AG04449 (cell line): ENCODE results near the gene PSMG4.

Experiments
- CTCF ChIA-PET: fragments of 350-600 bp; formaldehyde crosslinking; extraction: SDS; loops from one replicate; lab custom pipeline; 2021; ENCODE audit warnings: antibody characterized with exemption; lab: Yijun Ruan, JAX
- POLR2A ChIA-PET: fragments of 400-600, 350-600 bp; formaldehyde crosslinking; extraction: SDS; loops from one replicate; lab custom pipeline; 2020; ENCODE audit warnings: antibody characterized with exemption, inconsistent platforms; lab: Yijun Ruan, JAX
- DNase-seq: peaks from one replicate; pipeline ENCODE4 v3.0.0-alpha.2; 2010; ENCODE audit warnings: low read depth, low spot score
- H3K4me3 ChIP-seq: 2 replicates; pipeline ENCODE4 v1.5.1; 2011; ENCODE audit warnings: low read depth, mild to moderate bottlenecking, control low read depth, low read length
- CTCF ChIP-seq: IDR thresholded peaks from one replicate; pipeline ENCODE4 v1.5.1; 2011; ENCODE audit warnings: mild to moderate bottlenecking, moderate library complexity, low read length, control low read depth, inconsistent platforms; ENCODE audit not compliant: insufficient read depth; ENCODE audit errors: missing control alignments

Gene PSMG4

GRCh38 chr6:3285049-3285639 is 26.4 kb downstream of the PSMG4 start:
- CTCF ChIA-PET, result interaction anchor here (1.0 to 11.7 kb wide), 2 partner anchors 126 to 444 kb away, joined by 3 to 263 read pairs; no protein-coding TSS in a partner anchor
- no peak overlapping the region for H3K4me3 ChIP-seq
- POLR2A ChIA-PET, result no interaction called here
- TF ChIP-seq CTCF, result no peak
- no peak for DNase-seq

- ChIA-PET CTCF (interaction anchor here (0.9 to 11.7 kb wide), 5 partner anchors 123 to 693 kb away, joined by 3 to 263 read pairs (median 3); no protein-coding TSS in a partner anchor), POLR2A (no interaction called here)
- no peak for TF ChIP-seq CTCF
- no peak overlapping the region for H3K4me3 ChIP-seq
- DNase-seq, result no peak
These were observed 27.0 kb downstream of the PSMG4 start for GRCh38 chr6:3285732-3286131.

GRCh38 chr6:3286641-3287171 is 28.0 kb downstream of the PSMG4 start:
- TF ChIP-seq CTCF, result no peak
- no peak for DNase-seq
- CTCF ChIA-PET, result interaction anchor here (0.9 to 1.3 kb wide), 3 partner anchors 122 to 692 kb away, joined by 3 to 5 read pairs (median 3); no protein-coding TSS in a partner anchor
- POLR2A ChIA-PET, result no interaction called here
- no peak overlapping the region for H3K4me3 ChIP-seq

GRCh38 chr6:3287308-3287707 is 28.6 kb downstream of the PSMG4 start:
- no peak overlapping the region for H3K4me3 ChIP-seq
- DNase-seq, result no peak
- TF ChIP-seq CTCF, result no peak
- POLR2A ChIA-PET, result no interaction called here
- CTCF ChIA-PET, result no interaction called here

- no peak for DNase-seq
- no peak overlapping the region for H3K4me3 ChIP-seq
- POLR2A ChIA-PET, result no interaction called here
- no peak for TF ChIP-seq CTCF
- CTCF ChIA-PET, result interaction anchor here (1.0 kb wide), 1 partner anchor 36 kb away, joined by 3 read pairs; no protein-coding TSS in a partner anchor
These were observed 29.4 kb downstream of the PSMG4 start for GRCh38 chr6:3287976-3288707.
